GM18505 (cell line): Measurements from ENCODE around the gene EHF.
A peak's percentile ranks its signal among the peaks of the same experiment; 100 is the strongest.

Experiments
- ATAC-seq: cut with Tn5 transposase; IDR thresholded peaks from one replicate; pipeline ENCODE4 v1.9.1; 2021; ENCODE audit not compliant: unreplicated experiment
- POLR2A ChIP-seq: IDR thresholded peaks from 4 replicates; pipeline ENCODE4 v1.6.1; 2011; ENCODE audit warnings: borderline replicate concordance; ENCODE audit not compliant: insufficient read depth, insufficient read length; ENCODE audit errors: extremely low read depth

Gene EHF

DNA sequence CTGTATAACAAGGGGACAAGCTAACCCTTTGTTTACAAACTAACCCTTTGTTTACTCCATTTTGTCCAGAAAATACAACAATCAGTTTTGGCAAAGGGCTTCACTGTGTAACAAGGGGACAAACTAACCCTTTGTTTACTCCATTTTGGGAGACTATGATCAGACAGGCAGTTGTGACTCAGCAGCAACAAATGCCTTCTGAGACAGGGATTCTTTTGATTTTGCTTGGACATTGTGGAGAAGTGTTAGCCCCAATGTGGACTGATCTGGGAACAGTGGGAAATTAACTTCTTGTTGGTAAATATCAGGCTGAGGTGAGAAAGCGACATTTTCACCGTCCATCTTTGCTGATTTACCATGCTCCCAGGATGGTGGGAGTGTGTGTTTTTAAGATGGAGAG, 983 bp downstream of the EHF start:
- TF ChIP-seq POLR2A = no peak
- ATAC-seq = no peak

DNA sequence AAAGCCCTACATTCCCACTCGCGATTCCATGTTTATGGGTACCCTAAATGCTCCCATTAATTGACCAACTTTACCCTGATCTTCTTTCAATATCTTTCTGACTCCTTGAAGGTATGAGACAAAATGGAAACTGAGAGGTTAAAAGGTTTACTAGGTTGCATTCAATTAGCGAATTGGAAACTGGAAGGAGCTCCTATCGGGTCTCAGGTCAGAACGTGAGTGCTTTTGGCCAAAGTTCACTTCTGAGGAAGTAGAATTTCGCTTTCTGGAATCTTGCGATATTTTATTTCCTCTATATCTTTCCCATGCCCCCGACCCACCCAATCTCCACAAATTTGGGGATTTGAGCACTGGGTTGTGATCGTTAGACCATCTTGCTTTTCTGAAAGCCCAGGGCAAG, 2.6 kb downstream of the EHF start:
- TF ChIP-seq POLR2A = no peak
- ATAC-seq = no peak

DNA sequence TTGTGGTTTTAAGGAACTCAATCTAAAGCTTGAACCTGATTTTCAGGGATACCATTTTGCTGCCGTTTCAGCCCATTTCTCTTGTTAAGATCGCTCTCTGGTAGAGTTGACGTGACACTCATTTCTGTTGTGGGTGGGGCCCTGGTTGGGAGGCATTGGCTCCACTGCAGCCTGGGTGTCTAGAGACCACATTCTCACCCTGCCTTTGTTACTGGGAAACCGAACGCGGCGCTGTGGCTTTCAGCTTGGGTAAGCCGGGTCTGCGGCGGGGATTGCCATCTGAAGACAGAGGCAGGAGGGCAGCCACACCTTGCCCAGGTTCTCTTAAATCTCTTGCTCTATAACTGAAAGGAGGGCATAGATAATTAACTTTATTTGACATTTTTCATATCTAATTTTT, 3.2 kb downstream of the EHF start:
- no peak for TF ChIP-seq POLR2A
- ATAC-seq = no peak

DNA sequence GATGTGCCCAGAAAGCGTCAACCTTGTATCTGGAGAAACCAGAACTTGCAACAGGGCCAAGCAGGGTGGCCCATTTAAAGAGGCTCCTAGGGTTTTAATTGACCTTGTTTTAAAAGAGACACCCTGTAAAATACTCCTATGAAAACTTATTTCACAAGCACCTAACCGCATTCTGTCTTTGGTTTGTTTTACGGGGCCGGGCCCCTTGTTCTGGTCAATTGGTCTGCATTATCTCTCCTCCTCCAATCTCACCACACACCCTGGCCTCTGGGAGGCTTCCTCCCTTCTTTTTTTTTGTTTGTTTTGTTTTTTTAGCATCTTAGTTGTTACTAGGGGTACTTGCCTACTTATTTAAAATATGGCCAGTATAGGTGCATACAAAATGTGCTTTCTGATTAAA, 4.7 kb downstream of the EHF start:
- ATAC-seq = no peak
- no peak for TF ChIP-seq POLR2A

DNA sequence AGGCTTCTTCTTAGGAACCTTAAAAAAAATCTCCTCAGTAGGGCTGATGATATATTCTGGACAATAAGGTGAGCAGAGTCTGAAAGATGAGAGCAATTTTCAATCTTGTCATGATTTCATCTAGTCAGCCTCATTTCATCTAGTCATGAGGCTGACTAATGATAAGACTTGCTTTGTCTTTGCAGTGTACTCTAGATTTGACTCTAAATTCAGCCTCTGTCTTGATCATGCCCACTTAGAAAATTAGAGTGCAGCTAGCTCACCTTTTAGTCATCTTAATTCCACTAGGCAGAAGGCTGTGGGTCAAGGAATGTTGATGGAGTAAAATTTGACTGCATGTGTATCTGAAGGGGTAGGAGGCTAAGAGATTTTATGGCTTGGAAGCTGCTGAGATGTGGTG, 5.5 kb downstream of the EHF start:
- TF ChIP-seq POLR2A = no peak
- ATAC-seq = no peak

DNA sequence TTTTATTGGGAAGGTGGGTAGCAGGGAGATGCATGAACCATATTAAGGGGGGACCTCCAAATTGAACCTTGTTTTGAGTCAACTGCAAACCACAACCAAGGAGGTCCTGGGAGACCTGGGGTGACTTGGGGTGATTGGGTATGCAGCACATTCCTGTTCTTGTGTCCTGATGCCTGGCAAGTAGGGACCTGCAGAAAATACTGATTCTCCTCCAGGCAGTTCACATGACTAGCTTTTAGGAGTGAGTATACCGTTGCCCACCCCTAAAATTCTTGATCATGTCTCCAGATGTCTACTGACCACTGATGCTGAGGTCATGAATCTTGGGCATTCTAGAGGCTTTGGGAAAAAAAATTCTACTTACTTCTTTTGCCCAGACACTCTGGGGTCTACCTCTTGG, 6.3 kb downstream of the EHF start:
- TF ChIP-seq POLR2A = no peak
- ATAC-seq = no peak

DNA sequence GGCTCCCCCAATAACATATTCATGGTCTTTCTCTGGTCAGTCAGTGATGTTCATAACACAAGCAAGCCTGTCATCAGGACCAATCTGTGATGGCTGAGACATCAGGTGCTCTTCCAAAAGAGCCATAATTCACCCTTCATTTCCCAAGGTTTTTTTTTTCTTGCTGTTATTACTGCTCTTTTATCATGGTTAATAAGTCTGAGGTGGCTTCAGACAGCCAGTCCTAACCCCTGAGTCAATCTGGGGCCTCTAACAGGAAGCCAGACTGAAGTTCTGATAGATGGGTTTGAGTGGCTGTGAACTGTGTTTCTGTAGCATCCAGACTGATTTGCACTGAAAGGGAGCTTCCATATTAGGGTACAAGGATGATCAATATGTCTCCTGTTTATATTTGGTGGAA, 8.8 kb downstream of the EHF start:
- TF ChIP-seq POLR2A = no peak
- no peak for ATAC-seq

DNA sequence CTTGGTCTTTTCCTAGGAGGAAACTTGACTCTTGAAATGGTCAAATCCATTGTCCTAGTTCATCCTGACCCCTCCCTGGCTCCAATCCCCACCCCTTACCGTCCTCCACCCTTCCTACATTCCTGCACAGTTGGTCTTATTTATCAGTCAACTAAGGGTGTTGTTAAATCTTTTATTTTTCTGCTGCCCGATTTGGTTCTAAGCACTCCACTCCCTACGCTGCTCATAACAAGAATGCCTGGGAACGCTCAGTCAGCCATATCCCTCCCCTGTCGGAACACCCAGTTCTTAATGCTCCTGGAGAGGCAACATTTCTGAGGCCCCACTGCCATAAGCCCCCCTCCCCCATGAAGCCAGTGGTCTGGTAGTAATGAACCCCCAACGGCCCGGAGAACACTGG, 9.7 kb downstream of the EHF start:
- no peak for ATAC-seq
- no peak for TF ChIP-seq POLR2A

DNA sequence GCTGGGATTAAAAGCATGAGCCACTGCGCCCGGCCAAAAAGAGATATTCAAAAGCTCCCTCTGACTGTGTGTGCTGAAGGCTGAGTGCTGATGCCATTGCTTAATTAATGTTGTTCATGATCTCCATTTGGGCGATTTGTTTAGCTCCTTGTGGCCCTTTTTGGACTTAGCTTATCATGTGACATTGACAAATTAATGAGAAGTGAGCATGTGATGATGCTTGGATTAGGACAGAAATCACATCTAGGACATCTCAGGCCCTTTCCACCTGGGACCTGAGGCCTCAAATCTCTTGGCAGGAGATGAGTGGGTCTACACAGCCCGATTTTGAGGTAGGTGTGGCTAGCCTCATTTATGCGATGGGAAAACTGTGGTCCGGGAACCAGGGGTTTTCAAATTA, 10.4 kb downstream of the EHF start:
- no peak for TF ChIP-seq POLR2A
- ATAC-seq = no peak

DNA sequence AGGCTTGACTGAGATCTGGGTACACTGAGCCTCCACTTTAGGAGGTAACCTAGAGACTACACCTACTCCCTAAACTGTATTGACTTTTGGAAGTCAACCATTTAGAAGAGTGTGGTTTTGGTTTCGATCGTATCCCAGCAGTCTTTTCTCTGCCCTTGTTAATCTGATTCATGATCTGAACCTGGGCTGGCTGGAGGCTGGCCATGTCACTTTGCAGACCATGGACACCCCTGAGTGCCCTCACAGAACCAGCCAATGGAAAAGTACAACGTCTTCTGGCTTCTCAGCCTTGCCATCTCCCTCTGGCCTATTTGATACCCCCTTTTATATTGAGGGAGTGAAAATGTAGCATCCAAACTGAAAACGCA, 10.8 kb downstream of the EHF start:
- no peak for ATAC-seq
- TF ChIP-seq POLR2A = no peak

DNA sequence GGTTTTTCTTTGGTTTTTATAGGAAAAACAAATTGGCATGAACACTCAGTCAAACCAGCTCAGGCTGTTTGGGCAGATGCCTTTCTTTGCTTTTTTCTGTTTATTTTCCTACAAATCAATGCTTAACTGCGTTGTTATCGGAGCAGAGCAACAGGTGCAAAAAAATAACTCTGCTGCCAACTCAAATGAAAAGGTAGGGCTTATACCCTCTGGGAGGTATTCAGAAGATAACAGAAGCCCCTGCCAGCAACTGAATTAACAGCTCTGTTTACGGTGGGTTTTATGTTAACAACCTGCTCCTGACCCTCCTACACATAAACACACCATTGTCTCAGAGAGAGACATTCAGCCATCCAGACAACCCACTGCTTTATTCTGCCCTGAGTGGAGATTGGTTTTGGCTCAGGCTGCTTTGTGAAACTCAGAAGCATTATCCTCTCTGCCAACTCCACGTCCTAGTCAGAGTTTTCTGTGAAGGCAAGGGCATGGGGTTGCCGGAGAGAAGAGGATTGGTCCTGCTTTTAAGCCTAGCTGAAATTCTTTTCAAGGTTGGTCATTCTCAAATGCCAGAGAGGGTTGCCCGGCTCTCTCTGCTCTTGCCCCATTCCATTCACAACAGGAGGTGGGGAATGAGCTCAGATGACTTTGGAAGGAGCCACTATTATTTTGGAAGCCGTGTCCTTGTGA, 11.4 kb downstream of the EHF start:
- no peak for TF ChIP-seq POLR2A
- ATAC-seq = no peak

DNA sequence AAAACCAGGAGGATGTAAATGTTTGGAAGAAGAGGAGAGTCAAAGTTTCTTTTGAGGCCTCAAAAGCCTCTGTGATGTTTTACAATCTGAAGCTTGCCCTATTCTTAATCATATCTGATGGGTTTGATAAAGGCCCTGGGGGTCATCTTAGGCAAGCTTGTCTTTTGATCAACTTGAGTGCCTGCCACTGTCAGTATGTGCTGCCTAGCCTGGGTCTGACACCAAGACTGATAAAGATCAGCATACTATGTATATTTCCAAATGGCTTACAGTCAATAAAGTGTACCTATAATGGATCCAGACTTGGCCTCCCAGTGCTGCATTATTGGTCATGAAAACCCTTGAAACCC, 12.7 kb downstream of the EHF start:
- ATAC-seq = no peak
- no peak for TF ChIP-seq POLR2A

DNA sequence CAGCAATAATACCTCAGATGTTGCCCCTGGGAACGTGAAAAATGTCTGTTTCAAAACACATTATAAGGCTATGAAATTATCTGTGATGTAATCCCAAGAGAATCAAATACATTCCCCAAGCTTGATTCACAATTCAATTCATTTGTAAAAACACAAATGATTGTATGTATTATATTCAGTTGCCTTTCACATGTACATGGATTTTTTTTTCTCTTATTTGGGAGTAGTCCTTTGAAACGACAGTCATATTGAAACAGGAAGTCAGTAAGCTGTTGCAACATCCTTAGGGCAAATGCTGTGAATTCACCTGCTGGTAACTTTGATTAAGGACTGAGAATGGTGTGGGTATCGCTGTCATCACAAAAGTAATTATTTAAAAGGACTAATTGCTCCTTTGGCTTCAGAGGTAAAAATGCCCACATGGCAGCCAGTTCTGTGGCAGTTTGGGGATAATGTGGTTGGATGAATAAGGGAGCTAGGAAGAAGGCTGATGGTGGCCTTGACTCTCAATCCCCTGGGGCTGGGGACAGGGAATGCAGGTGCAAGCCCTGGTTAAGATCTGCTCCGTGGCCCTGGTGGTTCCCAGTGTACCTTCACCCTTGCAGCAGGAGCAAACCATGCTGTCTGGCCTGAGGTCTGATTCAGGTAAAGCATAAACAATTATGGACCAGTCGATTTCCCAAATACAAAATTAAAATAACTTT, 13.2 kb downstream of the EHF start:
- ATAC-seq = peak; percentile 82
- TF ChIP-seq POLR2A = no peak

DNA sequence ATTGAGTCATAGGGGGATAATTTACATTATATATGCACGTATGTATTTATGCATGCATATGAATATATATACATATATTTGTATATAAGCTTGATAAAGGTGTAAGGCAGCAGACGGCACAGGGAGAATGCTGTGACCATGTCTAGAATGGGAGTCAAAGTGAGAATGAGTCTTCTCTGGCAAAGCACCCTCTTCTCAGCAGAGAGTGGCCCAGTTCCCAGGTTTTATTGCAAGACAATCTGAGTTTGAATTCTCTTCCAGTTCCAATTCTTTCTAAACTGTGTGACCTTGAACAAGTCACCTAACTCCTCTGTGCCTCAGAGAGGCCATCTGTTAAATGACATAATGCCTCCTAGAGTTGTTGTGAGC, 13.8 kb downstream of the EHF start:
- peak; percentile 33 for ATAC-seq
- no peak for TF ChIP-seq POLR2A

DNA sequence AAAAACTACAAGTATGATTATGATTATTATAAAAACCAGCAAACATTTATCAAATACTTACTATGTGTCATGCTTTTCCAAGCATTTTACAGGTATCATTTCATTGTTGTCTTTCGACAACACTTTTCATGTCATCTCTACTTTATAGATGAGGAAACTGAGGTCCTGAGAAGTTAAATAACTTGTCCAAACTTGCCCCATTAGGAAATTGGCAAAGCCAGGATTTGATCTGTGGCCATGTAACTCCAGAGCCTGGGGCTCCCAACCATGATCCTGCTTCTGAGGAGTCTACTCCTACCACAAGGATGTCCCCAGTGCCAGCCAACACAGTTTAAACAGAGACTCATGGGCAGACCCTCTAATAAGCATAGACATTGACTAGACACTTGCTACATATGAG, 15.2 kb downstream of the EHF start:
- ATAC-seq = no peak
- no peak for TF ChIP-seq POLR2A

DNA sequence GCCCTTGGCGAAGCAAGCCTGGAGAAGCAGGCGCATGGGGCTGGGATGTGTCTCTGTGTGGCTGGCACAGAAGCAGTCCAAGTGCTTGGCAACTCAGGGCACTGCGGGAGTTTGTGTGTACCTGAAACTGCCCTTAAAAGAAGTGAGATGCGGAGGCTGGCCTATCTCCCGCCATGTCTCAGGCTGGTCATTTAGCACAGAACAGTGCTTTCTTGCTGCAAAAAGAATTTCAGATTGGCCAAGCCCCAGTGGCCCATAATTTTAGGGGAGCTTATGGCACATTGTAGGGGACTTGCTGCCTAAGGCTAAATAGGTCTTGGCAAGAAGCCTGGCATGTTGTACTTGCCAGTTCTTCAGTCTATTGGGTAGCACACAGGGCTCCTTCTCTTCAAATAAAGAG, 16.4 kb downstream of the EHF start:
- no peak for TF ChIP-seq POLR2A
- no peak for ATAC-seq

DNA sequence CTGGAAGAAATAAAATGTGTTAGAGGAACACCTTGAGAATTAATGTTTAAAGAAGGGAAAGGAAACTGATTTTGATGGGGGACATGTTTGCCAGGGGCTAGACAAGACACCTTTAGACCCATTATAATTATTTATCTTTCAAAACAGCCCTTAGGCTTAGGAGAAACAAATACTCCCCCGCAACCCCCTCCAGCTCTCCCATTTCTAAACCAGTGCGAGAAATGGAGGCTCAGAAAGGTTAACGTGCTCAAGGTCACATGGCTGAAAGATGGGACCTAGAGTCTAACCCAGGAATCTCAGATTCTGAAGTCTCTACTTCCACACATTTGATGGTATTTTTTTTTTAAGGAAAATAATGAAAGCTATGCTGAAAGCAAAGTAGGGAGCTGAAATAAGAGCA, 18.0 kb downstream of the EHF start:
- TF ChIP-seq POLR2A = no peak
- ATAC-seq = no peak
